Measurements from ENCODE around the gene DOK1. TPM values are rescaled to one million over a fixed set of nuclear protein-coding genes. Genes with fewer than 3 reads are reported as not detected.

Gene DOK1
- total RNA-seq, 1 donor from 2014 or later, result 19.3 TPM

- Histone ChIP-seq H3K27ac (ENCODE audit: low read depth, low read length) (no peak overlapping the region), H3K27me3 (ENCODE audit: insufficient read depth, low read length) (no peaks in the 10 kb centered on the region), H3K4me2 (ENCODE audit: low read length) (peak overlapping the region; percentile 98), H3K4me3 (ENCODE audit: insufficient read depth, low read depth, low read length) (no peak overlapping the region), H3K79me2 (ENCODE audit: insufficient read depth, low read length) (peaks cover 41% of the 10 kb centered on the region), H3K36me3 (ENCODE audit: insufficient read depth, low read length) (peaks cover 25% of the 10 kb centered on the region), H2AFZ (ENCODE audit: low read depth, low read length) (no peak overlapping the region), H3K4me1 (ENCODE audit: insufficient read depth, low read length) (peaks cover 19% of the 10 kb centered on the region), H4K20me1 (ENCODE audit: insufficient read depth, low read length) (peaks cover 42% of the 10 kb centered on the region), H3K9ac (ENCODE audit: low read length) (peak overlapping the region; percentile 93), H3K9me3 (ENCODE audit: insufficient read depth, low read depth, low read length) (no peaks in the 10 kb centered on the region)
- no peak for TF ChIP-seq EZH2 (IDR thresholded peaks at IDR 0.05; ENCODE audit: insufficient read depth, low read length)
- no peak for TF ChIP-seq CTCF (IDR thresholded peaks at IDR 0.05; ENCODE audit: insufficient read depth, low read depth, low read length)
- no peak overlapping the region for H3K27ac Mint-ChIP-seq (ENCODE audit: unreplicated experiment)
- FAIRE-seq (no peak), DNase-seq (ENCODE audit: low read depth) (no peak)
- peaks cover 11% of the 10 kb centered on the region for H3K4me1 Mint-ChIP-seq (ENCODE audit: low read depth, unreplicated experiment)
- no peaks in the 10 kb centered on the region for H3K27me3 Mint-ChIP-seq (ENCODE audit: low read depth, unreplicated experiment)
- H3K9me3 Mint-ChIP-seq (ENCODE audit: unreplicated experiment), result no peaks in the 10 kb centered on the region
- H3K4me3 Mint-ChIP-seq (ENCODE audit: unreplicated experiment), result peak overlapping the region; percentile 96
- peaks cover 13% of the 10 kb centered on the region for H3K36me3 Mint-ChIP-seq (ENCODE audit: low read depth, unreplicated experiment)
Observed at GRCh38 chr2:74531666-74532065, 22.9 kb upstream of the DOK1 start.

GRCh38 chr2:74532222-74532621 is 22.3 kb upstream of the DOK1 start:
- no peak overlapping the region for H3K4me3 Mint-ChIP-seq (ENCODE audit: unreplicated experiment)

More at GRCh38 chr2:74532222-74532621, 22.3 kb upstream of the DOK1 start:
- peaks cover 19% of the 10 kb centered on the region for H3K4me1 ChIP-seq (ENCODE audit: insufficient read depth, low read length)
- no peaks in the 10 kb centered on the region for H3K27me3 ChIP-seq (ENCODE audit: insufficient read depth, low read length)
- DNase-seq (ENCODE audit: low read depth), result no peak
- Mint-ChIP-seq H3K9me3 (ENCODE audit: unreplicated experiment) (no peaks in the 10 kb centered on the region), H3K36me3 (ENCODE audit: low read depth, unreplicated experiment) (peaks cover 10% of the 10 kb centered on the region), H3K27ac (ENCODE audit: unreplicated experiment) (no peak overlapping the region), H3K27me3 (ENCODE audit: low read depth, unreplicated experiment) (no peaks in the 10 kb centered on the region), H3K4me1 (ENCODE audit: low read depth, unreplicated experiment) (peaks cover 13% of the 10 kb centered on the region)
- no peak overlapping the region for H3K4me2 ChIP-seq (ENCODE audit: low read length)
- no peak overlapping the region for H3K9ac ChIP-seq (ENCODE audit: low read length)
- peaks cover 37% of the 10 kb centered on the region for H3K79me2 ChIP-seq (ENCODE audit: insufficient read depth, low read length)
- peaks cover 20% of the 10 kb centered on the region for H3K36me3 ChIP-seq (ENCODE audit: insufficient read depth, low read length)
- H3K9me3 ChIP-seq (ENCODE audit: insufficient read depth, low read depth, low read length), result no peaks in the 10 kb centered on the region
- peaks cover 36% of the 10 kb centered on the region for H4K20me1 ChIP-seq (ENCODE audit: insufficient read depth, low read length)
- no peak for FAIRE-seq
- H3K27ac ChIP-seq (ENCODE audit: low read depth, low read length), result no peak overlapping the region
- peak; percentile 7 for TF ChIP-seq CTCF (IDR thresholded peaks at IDR 0.05; ENCODE audit: insufficient read depth, low read depth, low read length)
- TF ChIP-seq EZH2 (IDR thresholded peaks at IDR 0.05; ENCODE audit: insufficient read depth, low read length), result no peak
- no peak overlapping the region for H2AFZ ChIP-seq (ENCODE audit: low read depth, low read length)
- no peak overlapping the region for H3K4me3 ChIP-seq (ENCODE audit: insufficient read depth, low read depth, low read length)
